SK-N-MC (cell line): ENCODE data around the gene GBX2.

Source experiments
- DNase-seq: peaks from one replicate; pipeline ENCODE4 v3.0.0-alpha.2; 2011; ENCODE audit warnings: low read depth, low spot score
- H3K27ac ChIP-seq: fragments of 200-600 bp; sonication (generic); 2 replicates; pipeline ENCODE4 v1.5.1; 2016; ENCODE audit warnings: mixed run types
- H3K36me3 ChIP-seq: fragments of 200-600 bp; sonication (generic); 2 replicates; pipeline ENCODE4 v1.6.1; 2017; ENCODE audit warnings: antibody characterized with exemption, low read length, mixed read lengths; ENCODE audit not compliant: insufficient read depth
- H3K4me3 ChIP-seq: fragments of 200-600 bp; sonication (generic); 2 replicates; pipeline ENCODE4 v1.5.1; 2016
- H3K9ac ChIP-seq: fragments of 200-600 bp; sonication (generic); 2 replicates; pipeline ENCODE4 v1.8.0; 2017; ENCODE audit warnings: mixed run types, mixed read lengths; ENCODE audit not compliant: insufficient read length
- H3K9me3 ChIP-seq: fragments of 200-600 bp; sonication (generic); 2 replicates; pipeline ENCODE4 v1.6.1; 2017; ENCODE audit warnings: low read depth, mild to moderate bottlenecking, antibody characterized with exemption, low read length, moderate library complexity, mixed read lengths
- EZH2 ChIP-seq: fragments of 200-600 bp; sonication (generic); IDR thresholded peaks from one replicate; pipeline ENCODE4 v1.6.1; 2017; ENCODE audit warnings: antibody characterized with exemption
- FOXP2 ChIP-seq: optimal IDR thresholded peaks from 2 replicates; pipeline ENCODE3; 2011; ENCODE audit warnings: mild to moderate bottlenecking, moderate library complexity; ENCODE audit not compliant: insufficient read depth; ENCODE audit errors: extremely low read length, control extremely low read depth
- POLR2AphosphoS5 ChIP-seq: IDR thresholded peaks from 2 replicates; pipeline ENCODE4 v1.6.1; 2012; ENCODE audit warnings: mild to moderate bottlenecking, low read depth, low read length, borderline replicate concordance

GBX2 gene

GRCh38 chr2:236119476-236119875 is 48.7 kb downstream of the GBX2 start:
- Histone ChIP-seq H3K4me3 (no peak overlapping the region), H3K27ac (no peak overlapping the region), H3K36me3 (peaks cover 4% of the 10 kb centered on the region; the same call in 1 of the 2 replicates), H3K9me3 (no peaks in the 10 kb centered on the region), H3K9ac (no peak overlapping the region)
- no peak for DNase-seq
- TF ChIP-seq FOXP2, result no peak

- no peak for DNase-seq
- Histone ChIP-seq H3K27ac (no peak overlapping the region), H3K9me3 (no peaks in the 10 kb centered on the region), H3K4me3 (no peak overlapping the region), H3K9ac (no peak overlapping the region), H3K36me3 (peaks cover 4% of the 10 kb centered on the region; the same call in 1 of the 2 replicates)
- no peak for TF ChIP-seq FOXP2
- no peak for TF ChIP-seq POLR2AphosphoS5
- no peak for TF ChIP-seq EZH2
Observed at GRCh38 chr2:236119003-236119402, 49.2 kb downstream of the GBX2 start.

GRCh38 chr2:236117861-236118269 is 50.3 kb downstream of the GBX2 start:
- Histone ChIP-seq H3K9me3 (no peaks in the 10 kb centered on the region), H3K9ac (no peak overlapping the region), H3K4me3 (no peak overlapping the region), H3K36me3 (no peaks in the 10 kb centered on the region), H3K27ac (no peak overlapping the region)
- DNase-seq, result no peak
- TF ChIP-seq POLR2AphosphoS5, result no peak
- TF ChIP-seq EZH2, result no peak
- no peak for TF ChIP-seq FOXP2

GRCh38 chr2:236117401-236117800 is 50.8 kb downstream of the GBX2 start:
- no peak overlapping the region for H3K4me3 ChIP-seq
- no peak overlapping the region for H3K9ac ChIP-seq
- no peaks in the 10 kb centered on the region for H3K9me3 ChIP-seq
- DNase-seq, result no peak
- H3K27ac ChIP-seq, result no peak overlapping the region
- TF ChIP-seq POLR2AphosphoS5 (no peak), EZH2 (no peak), FOXP2 (no peak)
- no peaks in the 10 kb centered on the region for H3K36me3 ChIP-seq
